Kasumi-1 (cell line): ENCODE measurements around the gene NOS1AP.
"Not testable (repeated sequence)": the region's sequence is repeated elsewhere in the genome, so short reads cannot be mapped to it uniquely, and the experiment has no call there.

Source experiments
- DNase-seq, 2 experiments: peaks; one replicate each; lab custom pipeline; 2025; lab: John Stamatoyannopoulos, UW

NOS1AP gene

GRCh38 chr1:162336621-162337285 lies 267.3 kb downstream of the NOS1AP start:
- DNase-seq: no peak

- DNase-seq: no peak
These were observed 273.0 kb downstream of the NOS1AP start for GRCh38 chr1:162342452-162342983.

- DNase-seq: no peak
These were observed 274.0 kb downstream of the NOS1AP start for GRCh38 chr1:162343470-162343869.

- DNase-seq: no peak
These were observed 277.8 kb downstream of the NOS1AP start for GRCh38 chr1:162347281-162347680.

GRCh38 chr1:162349635-162350330 lies 280.3 kb downstream of the NOS1AP start:
- DNase-seq: no peak

GRCh38 chr1:162351246-162351842 lies 281.9 kb downstream of the NOS1AP start:
- DNase-seq: no peak

GRCh38 chr1:162351874-162352273 lies 282.4 kb downstream of the NOS1AP start:
- not testable (repeated sequence) for DNase-seq

- no peak for DNase-seq
These were observed 283.6 kb downstream of the NOS1AP start for GRCh38 chr1:162353078-162353477.

GRCh38 chr1:162353702-162354101 lies 284.2 kb downstream of the NOS1AP start:
- no peak for DNase-seq

GRCh38 chr1:162357681-162358266 lies 288.3 kb downstream of the NOS1AP start:
- peak; percentile 39 to 57 for DNase-seq

GRCh38 chr1:162358928-162359327 lies 289.4 kb downstream of the NOS1AP start:
- no peak for DNase-seq

GRCh38 chr1:162359523-162360236 lies 290.2 kb downstream of the NOS1AP start:
- DNase-seq: no peak

GRCh38 chr1:162360237-162360873 lies 290.9 kb downstream of the NOS1AP start:
- no peak for DNase-seq

- no peak for DNase-seq
These were observed 291.4 kb downstream of the NOS1AP start for GRCh38 chr1:162360874-162361260.

- DNase-seq: no peak
These were observed 291.9 kb downstream of the NOS1AP start for GRCh38 chr1:162361349-162361748.

GRCh38 chr1:162363823-162364222 lies 294.3 kb downstream of the NOS1AP start:
- DNase-seq: no peak

GRCh38 chr1:162364498-162364897 lies 295.0 kb downstream of the NOS1AP start:
- no peak for DNase-seq

- DNase-seq: no peak
These were observed 296.0 kb downstream of the NOS1AP start for GRCh38 chr1:162365284-162366020.

GRCh38 chr1:162366149-162366548 lies 296.7 kb downstream of the NOS1AP start:
- no peak for DNase-seq

GRCh38 chr1:162366671-162367070 lies 297.2 kb downstream of the NOS1AP start:
- DNase-seq: no peak

GRCh38 chr1:162367073-162367472 lies 297.6 kb downstream of the NOS1AP start:
- DNase-seq: no peak
